Retinal pigment epithelial cell (primary cell): ENCODE results near the gene FNTB.

ENCODE experiments used
- DNase-seq: peaks from one replicate; pipeline ENCODE4 v3.0.0-alpha.2; 2010; ENCODE audit warnings: low read depth
- H3K4me3 ChIP-seq: 2 replicates; pipeline ENCODE4 v1.5.1; 2011; ENCODE audit warnings: mild to moderate bottlenecking, low read length, control low read depth, moderate library complexity
- CTCF ChIP-seq: conservative IDR thresholded peaks from 2 replicates; pipeline ENCODE4 v1.5.1; 2011; ENCODE audit warnings: low read depth, low read length, control low read depth, inconsistent platforms

FNTB gene

GRCh38 chr14:64993266-64993930, 6.7 kb downstream of the FNTB start:
- H3K4me3 ChIP-seq, result no peak overlapping the region
- no peak for TF ChIP-seq CTCF
- no peak for DNase-seq

GRCh38 chr14:64994540-64994939, 7.8 kb downstream of the FNTB start:
- no peak for DNase-seq
- TF ChIP-seq CTCF, result no peak
- no peak overlapping the region for H3K4me3 ChIP-seq

GRCh38 chr14:64995291-64995690, 8.6 kb downstream of the FNTB start:
- DNase-seq, result no peak
- no peak for TF ChIP-seq CTCF
- no peak overlapping the region for H3K4me3 ChIP-seq

- DNase-seq, result no peak
- H3K4me3 ChIP-seq, result no peak overlapping the region
- TF ChIP-seq CTCF, result no peak
Observed at GRCh38 chr14:64997108-64997794, 10.6 kb downstream of the FNTB start.

GRCh38 chr14:64998455-64998931, 11.8 kb downstream of the FNTB start:
- no peak for DNase-seq
- no peak for TF ChIP-seq CTCF
- no peak overlapping the region for H3K4me3 ChIP-seq

- H3K4me3 ChIP-seq, result no peak overlapping the region
- no peak for DNase-seq
- TF ChIP-seq CTCF, result no peak
Observed at GRCh38 chr14:65000898-65001591, 14.3 kb downstream of the FNTB start.
